Esophagus muscularis mucosa (tissue), 4 donors: ENCODE data around the gene TOM1L2.

ENCODE experiments used
- CTCF ChIP-seq, 3 experiments: fragments of 200-600 bp in 2 of 3; fragments of 450-650 bp in 1 of 3; sonication (generic) in 2 of 3; IDR thresholded peaks; one replicate each; pipeline ENCODE4 v1.5.1; 2017 to 2019; ENCODE audit warnings: antibody characterized with exemption in 3 of 3, mild to moderate bottlenecking in 2 of 3, moderate library complexity in 1 of 3
- EP300 ChIP-seq: sonication (generic); formaldehyde crosslinking; IDR thresholded peaks from one replicate; pipeline ENCODE4 v1.6.1; 2017; ENCODE audit warnings: antibody characterized with exemption
- POLR2A ChIP-seq: fragments of 450-650 bp; IDR thresholded peaks from one replicate; pipeline ENCODE4 v1.6.1; 2017; ENCODE audit warnings: antibody characterized with exemption, moderate library complexity, mild to moderate bottlenecking, low read depth
- POLR2AphosphoS5 ChIP-seq, 2 donors: sonication (generic); formaldehyde crosslinking; IDR thresholded peaks; one replicate each; pipeline ENCODE4 v1.6.1; 2017; ENCODE audit warnings: antibody characterized with exemption in 2 of 2

- TF ChIP-seq POLR2A, result no peak
- TF ChIP-seq CTCF (IDR thresholded peaks at IDR 0.05), result no peak
- TF ChIP-seq EP300, result no peak
- no peak for TF ChIP-seq POLR2AphosphoS5 (IDR thresholded peaks at IDR 0.05)
These were observed 42.4 kb downstream of the TOM1L2 start for GRCh38 chr17:17929655-17930380.
